Activated gamma-delta T cell treated with anti-CD3 and anti-CD28 coated beads, Interleukin-2, amount 50 U/mL, for 16 hours (primary cell): Measurements from ENCODE around the gene RYR1.
"Not testable (repeated sequence)": the region's sequence is repeated elsewhere in the genome, so short reads cannot be mapped to it uniquely, and the experiment has no call there.

Experiments
- DNase-seq: peaks from one replicate; pipeline ENCODE4 v3.0.0-alpha.2; 2020; ENCODE audit warnings: low read depth

Gene RYR1

GRCh38 chr19:38538793-38539528 is 105.5 kb downstream of the RYR1 start:
- no peak for DNase-seq

- no peak for DNase-seq
Observed at GRCh38 chr19:38539751-38540150, 106.3 kb downstream of the RYR1 start.

GRCh38 chr19:38542040-38542439 is 108.5 kb downstream of the RYR1 start:
- no peak for DNase-seq

- DNase-seq, result no peak
Observed at GRCh38 chr19:38543286-38543806, 109.9 kb downstream of the RYR1 start.

GRCh38 chr19:38543807-38544568 is 110.5 kb downstream of the RYR1 start:
- no peak for DNase-seq

GRCh38 chr19:38544569-38545315 is 111.3 kb downstream of the RYR1 start:
- DNase-seq, result no peak

GRCh38 chr19:38545596-38545995 is 112.1 kb downstream of the RYR1 start:
- no peak for DNase-seq

- no peak for DNase-seq
Observed at GRCh38 chr19:38547421-38547820, 113.9 kb downstream of the RYR1 start.

- DNase-seq, result no peak
Observed at GRCh38 chr19:38549061-38549460, 115.6 kb downstream of the RYR1 start.

- DNase-seq, result no peak
Observed at GRCh38 chr19:38549942-38550341, 116.5 kb downstream of the RYR1 start.

- no peak for DNase-seq
Observed at GRCh38 chr19:38550376-38550775, 116.9 kb downstream of the RYR1 start.

- peak; percentile 49 for DNase-seq
Observed at GRCh38 chr19:38551450-38551813, 117.9 kb downstream of the RYR1 start.

- not testable (repeated sequence) for DNase-seq
Observed at GRCh38 chr19:38553239-38553638, 119.7 kb downstream of the RYR1 start.

GRCh38 chr19:38554676-38555141 is 121.2 kb downstream of the RYR1 start:
- DNase-seq, result no peak

- no peak for DNase-seq
Observed at GRCh38 chr19:38555200-38555599, 121.7 kb downstream of the RYR1 start.

- no peak for DNase-seq
Observed at GRCh38 chr19:38556521-38557174, 123.2 kb downstream of the RYR1 start.

GRCh38 chr19:38557205-38557799 is 123.8 kb downstream of the RYR1 start:
- no peak for DNase-seq

GRCh38 chr19:38558933-38559332 is 125.4 kb downstream of the RYR1 start:
- DNase-seq, result not testable (repeated sequence)

GRCh38 chr19:38559428-38560401 is 126.2 kb downstream of the RYR1 start:
- DNase-seq, result peak; percentile 27

- no peak for DNase-seq
Observed at GRCh38 chr19:38561053-38561606, 127.6 kb downstream of the RYR1 start.
